Subcutaneous adipose tissue (tissue), 4 donors: ENCODE results near the gene MCMBP. TPM values are rescaled to one million over a fixed set of nuclear protein-coding genes. Genes with fewer than 3 reads are reported as not detected.

Experiments used
- CTCF ChIP-seq: fragments of 450-650 bp; IDR thresholded peaks from one replicate; pipeline ENCODE4 v1.5.1; 2016; ENCODE audit warnings: low read depth, mild to moderate bottlenecking, control low read depth, antibody characterized with exemption, moderate library complexity
- total RNA-seq, 4 donors: library from RNA; depleted of rRNA; stranded (reverse); fragments of >200 nt; gene quantifications; one replicate each; pipeline ENCODE4 v1.1.0, GENCODE V29; 2016

MCMBP gene
- total RNA-seq, 4 donors from 2014 or later, result 42.6 to 60.2 (median 47.3) TPM

- no peak for TF ChIP-seq CTCF
Observed at GRCh38 chr10:119827430-119827829, 45.2 kb downstream of the MCMBP start.

- TF ChIP-seq CTCF, result no peak
Observed at GRCh38 chr10:119826771-119827170, 45.9 kb downstream of the MCMBP start.

GRCh38 chr10:119824299-119824698 lies 48.3 kb downstream of the MCMBP start:
- no peak for TF ChIP-seq CTCF

GRCh38 chr10:119821182-119821581 lies 51.5 kb downstream of the MCMBP start:
- no peak for TF ChIP-seq CTCF

GRCh38 chr10:119818889-119819270 lies 53.8 kb downstream of the MCMBP start:
- no peak for TF ChIP-seq CTCF

GRCh38 chr10:119817991-119818888 lies 54.4 kb downstream of the MCMBP start:
- TF ChIP-seq CTCF, result no peak

- no peak for TF ChIP-seq CTCF
Observed at GRCh38 chr10:119815671-119816070, 57.0 kb downstream of the MCMBP start.
